Gastrocnemius medialis (tissue), 4 donors: ENCODE measurements around the gene TANGO2.

Experiments
- CTCF ChIP-seq, 5 experiments: fragments of 450-650 bp in 3 of 5; fragments of 200-600 bp in 2 of 5; sonication (generic) in 2 of 5; IDR thresholded peaks in 4 of 5; conservative IDR thresholded peaks in 1 of 5; 1 replicate in 4 of 5; 2 replicates in 1 of 5; pipeline ENCODE4 v1.5.1; 2016 to 2019; ENCODE audit warnings: antibody characterized with exemption in 5 of 5, mild to moderate bottlenecking in 3 of 5, moderate library complexity in 3 of 5
- POLR2A ChIP-seq, 2 donors: fragments of 450-650 bp; IDR thresholded peaks; one replicate each; pipeline ENCODE4 v1.6.1; 2017; ENCODE audit warnings: antibody characterized with exemption in 2 of 2, mild to moderate bottlenecking in 2 of 2, moderate library complexity in 2 of 2

GRCh38 chr22:19998991-19999820, 21.7 kb upstream of the TANGO2 start:
- no peak for TF ChIP-seq CTCF (IDR thresholded peaks at IDR 0.05 in 4 of 5, conservative IDR thresholded peaks at IDR 0.05 in 1 of 5)
- TF ChIP-seq POLR2A (IDR thresholded peaks at IDR 0.05) = no peak
